GM21447 (cell line): Measurements from ENCODE around the gene TTLL10.

Experiments used
- ATAC-seq: cut with Tn5 transposase; IDR thresholded peaks from one replicate; pipeline ENCODE4 v1.9.1; 2021; ENCODE audit not compliant: unreplicated experiment

The TTLL10 gene

DNA sequence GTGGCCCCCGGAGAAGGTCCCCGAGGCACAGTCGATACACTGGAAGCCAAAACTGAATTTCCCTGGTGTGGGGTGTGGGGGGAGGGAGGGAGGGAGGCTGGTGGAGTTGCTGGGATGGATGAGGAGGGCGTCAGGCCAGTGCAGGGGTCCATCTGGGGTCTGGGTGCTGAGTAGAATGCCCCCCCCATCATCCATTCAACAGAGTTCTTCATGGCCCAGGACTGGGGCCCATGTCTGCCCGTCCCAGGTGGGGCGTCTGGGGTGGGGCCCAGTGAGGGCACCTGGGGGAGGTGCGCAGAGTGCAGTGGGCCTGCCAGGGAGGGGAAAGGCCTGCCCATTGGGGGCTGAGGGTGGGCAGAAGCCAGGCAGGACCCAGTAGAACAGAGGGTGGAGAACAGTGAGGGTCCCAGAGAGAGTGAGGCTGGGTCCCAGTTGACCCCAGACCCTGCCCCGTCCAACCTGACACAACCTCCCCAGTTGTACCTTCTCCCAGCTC lies 30.8 kb downstream of the TTLL10 start:
- no peak for ATAC-seq

- ATAC-seq, result no peak
Observed at GRCh38 chr1:1204998-1205768, 31.5 kb downstream of the TTLL10 start.

DNA sequence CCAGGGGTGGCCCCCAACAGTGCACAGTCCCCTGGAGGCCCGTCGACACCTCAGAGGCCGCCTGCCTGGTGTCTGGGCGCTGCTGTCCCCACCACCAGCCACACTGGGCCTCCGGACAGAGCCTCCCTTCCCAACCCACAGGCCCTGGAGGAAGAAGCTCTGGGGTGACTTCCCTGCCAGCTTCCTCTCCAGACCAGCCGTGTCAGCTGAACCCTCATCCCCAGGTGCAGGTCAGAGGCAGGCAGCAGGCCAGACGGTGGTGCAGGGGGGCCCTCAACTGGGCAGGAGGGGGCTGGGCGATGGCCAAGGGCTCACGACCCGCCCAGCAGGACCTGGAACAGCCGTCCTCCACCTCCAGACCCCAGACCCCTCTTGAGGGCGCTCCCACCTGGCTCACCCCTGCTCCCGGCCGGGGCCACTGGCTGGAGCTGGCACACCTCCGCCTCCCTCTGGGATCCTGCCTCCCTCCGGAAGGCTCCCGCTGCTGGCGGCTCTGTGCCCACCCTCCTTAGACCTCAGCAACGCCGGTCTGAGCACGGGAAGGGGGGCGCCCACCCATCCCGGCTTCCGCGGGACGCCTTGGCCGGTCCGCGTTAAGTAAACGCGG lies 32.2 kb downstream of the TTLL10 start:
- ATAC-seq, result no peak

GRCh38 chr1:1206376-1206965 lies 32.8 kb downstream of the TTLL10 start, which contains the start of gene TNFRSF18:
TSS of gene TNFRSF18 (minus strand) at chr1:1206592. CDS start at chr1:1206571, 21 bp downstream.
- ATAC-seq, result no peak

DNA sequence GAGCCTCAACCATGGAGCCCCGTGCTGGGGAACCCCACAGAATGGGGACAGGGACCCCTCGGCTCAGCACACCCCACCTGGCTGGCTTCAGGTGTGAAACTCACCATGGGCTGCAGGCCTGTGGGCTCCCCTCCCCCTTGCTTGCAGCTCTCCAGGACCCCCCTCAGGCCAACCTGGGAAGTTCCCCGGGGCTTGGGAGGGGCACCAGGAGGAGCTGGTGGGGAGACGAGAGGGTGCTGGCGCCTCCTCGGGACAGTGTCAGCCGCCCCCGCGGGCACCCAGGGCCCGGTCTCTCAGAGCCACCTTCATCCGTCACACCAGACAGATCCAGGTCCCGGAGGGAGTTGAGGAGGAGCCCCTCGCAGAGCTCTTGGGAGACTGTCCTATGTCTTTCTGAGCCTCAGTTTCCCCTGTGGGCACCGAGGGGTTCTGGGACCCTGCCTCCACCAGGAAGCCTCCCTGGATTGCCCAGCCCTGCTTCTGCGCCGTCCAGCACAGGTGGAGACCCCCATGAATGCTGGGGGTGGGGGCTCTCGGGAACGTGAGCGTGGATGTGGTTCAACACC lies 33.4 kb downstream of the TTLL10 start:
- no peak for ATAC-seq

GRCh38 chr1:1207571-1207892 lies 33.9 kb downstream of the TTLL10 start:
- no peak for ATAC-seq

GRCh38 chr1:1208713-1209433 lies 35.2 kb downstream of the TTLL10 start:
- no peak for ATAC-seq

DNA sequence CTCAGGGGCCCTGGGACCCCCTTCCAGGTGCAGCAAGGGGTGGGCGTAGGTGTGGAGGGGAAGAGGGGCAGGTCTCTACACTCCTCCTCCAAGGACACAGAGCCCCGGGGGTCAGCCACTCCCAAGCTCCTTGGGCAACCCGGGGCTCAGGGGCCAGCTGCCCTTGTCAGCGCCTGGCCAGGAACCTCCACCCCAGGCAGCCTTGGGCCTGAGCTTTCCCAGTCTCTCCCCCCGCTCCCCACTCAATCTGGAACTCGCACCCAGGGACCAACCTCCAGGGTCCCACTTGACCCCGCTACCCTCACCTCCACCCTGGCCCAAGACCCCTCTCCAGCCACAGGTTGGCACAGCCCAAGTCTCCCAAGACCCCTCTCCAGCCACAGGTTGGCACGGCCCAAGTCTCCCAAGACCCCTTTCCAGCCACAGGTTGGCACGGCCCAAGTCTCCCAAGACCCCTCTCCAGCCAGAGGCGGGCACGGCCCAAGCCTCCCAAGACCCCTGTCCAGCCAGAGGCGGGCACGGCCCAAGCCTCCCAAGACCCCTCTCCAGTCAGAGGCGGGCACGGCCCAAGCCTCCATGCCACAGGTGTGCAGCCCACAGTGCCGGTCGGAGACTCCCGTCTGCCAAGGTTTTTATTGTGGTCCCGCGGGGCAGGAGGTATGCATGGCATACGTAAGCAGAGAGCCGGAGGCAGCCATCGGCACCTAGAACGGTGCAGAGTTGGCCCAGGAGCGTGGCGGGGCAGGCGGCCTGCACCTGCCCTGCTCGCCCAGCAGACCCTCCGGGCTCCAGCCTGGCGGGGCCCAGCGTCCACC lies 37.3 kb downstream of the TTLL10 start:
- ATAC-seq, result no peak

DNA sequence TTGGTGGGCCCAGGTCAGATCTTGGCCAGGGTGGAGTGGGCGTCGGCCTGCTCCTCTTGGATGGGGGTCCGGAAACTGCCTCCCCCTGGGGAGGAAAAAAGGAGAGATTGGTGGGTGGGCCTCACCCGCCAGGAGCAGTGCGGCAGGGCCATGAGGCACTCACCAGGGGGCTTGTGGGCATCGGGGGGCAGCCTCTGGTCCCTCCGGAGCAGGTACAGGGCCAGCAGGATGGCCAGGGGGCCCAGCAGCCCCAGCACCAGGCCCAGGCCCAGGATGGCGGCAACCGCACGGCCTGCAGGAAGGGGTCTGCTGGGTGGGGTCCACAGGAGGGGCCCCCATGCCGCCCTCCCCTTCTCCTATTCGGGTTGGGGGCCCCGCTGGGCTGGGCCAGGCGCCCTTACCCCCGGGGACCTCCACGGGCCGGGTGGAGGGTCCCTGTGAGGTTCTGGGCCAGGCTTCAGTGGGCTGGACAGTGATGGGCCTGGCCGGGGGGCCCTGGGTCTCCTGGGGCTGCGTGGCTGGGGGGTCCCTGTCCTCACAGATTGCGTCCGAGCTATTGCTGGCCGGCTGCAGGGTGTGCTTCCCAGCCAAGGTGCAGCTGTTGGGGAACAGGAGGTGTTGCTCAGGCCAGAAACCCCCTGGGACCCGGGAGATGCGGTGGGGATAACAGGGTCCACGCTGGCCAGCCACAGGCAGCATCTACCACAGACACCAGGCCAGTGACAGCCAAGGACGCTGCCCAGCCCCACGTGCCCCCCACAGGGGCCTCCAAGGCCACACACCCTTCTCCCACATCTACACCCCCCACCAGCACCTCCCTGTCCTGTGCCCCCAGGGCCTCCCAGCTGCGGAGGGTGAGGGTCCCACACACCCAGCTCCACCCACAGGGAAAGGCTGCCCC lies 38.1 kb downstream of the TTLL10 start:
- no peak for ATAC-seq

DNA sequence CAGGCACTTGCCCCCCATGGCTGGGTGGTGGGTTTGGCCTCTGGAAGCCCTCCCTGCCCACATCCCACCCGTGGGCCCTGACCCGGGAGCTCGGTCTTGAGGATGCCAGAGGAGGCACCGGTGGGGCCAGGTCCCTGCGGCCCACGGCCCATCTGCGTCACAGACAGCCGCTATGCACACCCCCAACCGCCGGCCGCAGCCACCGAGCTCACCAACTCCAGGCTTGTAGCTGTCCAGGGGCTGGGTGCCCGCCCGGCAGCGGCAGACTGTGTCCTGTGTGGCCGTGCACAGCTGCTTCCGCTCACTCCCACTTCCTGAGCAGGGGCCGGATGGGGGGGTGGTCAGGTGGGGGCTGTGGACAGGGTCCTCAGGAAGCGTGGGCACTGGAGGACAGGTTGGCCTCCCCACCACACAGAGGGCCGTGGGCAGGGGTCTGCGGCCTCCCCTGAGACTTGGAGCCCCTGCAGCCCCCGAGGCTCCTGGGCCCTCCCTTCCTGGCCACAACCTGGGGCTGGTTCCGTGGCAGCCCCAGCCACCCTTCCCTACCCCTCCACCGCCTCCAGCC lies 39.2 kb downstream of the TTLL10 start:
- no peak for ATAC-seq

DNA sequence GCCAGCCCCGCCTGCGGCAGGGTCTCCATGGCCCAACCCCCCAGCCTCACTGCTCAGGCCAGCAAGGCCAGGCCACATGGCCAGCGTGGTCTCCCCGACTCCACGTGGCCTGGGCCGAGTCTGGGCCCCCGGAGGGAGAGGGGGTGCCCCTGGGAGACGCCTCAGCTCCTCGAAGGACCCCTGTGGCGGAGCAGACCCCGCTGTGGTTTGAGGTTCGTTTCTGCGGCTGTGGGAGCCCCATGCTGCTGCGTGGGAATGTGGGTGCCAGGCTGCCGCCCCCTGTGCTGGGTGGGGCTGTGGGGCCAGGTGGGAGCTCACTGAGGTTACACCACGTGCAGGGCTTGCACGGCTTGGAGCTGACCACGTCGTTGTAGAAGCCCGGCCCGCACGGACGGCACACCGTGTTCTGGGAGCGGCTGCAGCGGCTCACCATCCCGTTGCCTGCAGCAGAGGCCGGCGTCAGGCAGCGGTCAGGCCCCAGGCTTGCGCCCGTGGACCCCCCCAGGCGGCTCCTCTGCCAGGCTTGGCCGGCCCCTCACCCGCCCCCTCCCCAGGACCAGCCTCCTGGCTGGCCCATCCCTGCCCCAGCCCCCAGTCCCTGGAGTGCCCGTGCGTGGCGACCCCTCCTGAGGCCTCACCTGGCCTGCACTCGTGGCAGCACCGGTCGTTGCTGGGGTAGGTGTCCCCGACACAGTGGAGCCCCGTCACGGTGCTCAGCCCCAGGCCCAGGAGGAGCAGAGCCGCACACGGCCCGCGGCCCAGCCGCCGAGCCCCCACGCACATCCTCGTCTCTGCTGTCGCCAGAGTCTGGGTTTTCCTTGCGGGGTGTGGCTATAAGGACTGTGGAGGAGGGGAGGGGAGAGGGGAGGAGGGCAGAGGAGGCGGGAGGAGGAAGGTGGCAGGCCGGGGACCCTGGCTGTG lies 39.9 kb downstream of the TTLL10 start, which contains the start of gene TNFRSF4:
Gene TNFRSF4 (minus strand): TSS at position 809 of the 921 bp plus-strand sequence. CDS start 26 bp downstream, at position 783.
- ATAC-seq, result no peak

DNA sequence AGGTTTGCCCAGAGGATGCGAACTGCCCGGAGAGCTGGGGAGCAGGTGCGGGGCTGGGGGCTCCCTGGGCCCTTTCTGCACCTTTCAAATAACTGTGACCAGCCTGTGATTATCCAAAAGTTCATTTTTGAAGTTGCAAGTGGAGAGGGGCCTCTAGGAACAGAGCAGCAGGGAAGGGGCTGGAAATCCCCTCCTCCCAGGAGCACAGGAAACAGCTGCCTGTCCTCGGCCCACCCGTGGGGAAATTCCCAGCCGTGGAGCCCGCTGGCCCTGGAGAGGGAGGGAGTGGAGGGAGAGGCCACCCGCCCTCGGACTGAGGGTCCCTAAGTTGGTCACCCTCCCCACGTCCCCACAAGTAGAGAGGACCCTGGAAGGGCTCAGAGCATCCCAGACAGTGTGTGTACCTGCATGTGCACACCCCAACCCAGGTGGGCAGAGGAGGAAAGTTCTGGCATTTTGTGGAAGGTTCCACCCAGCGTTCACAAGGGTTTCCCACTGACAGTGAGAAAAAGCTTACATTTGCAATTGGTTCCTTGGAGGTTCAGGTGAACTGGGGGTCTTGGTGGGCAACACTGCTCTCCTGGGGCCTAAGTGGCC lies 41.5 kb downstream of the TTLL10 start:
- ATAC-seq, result no peak

DNA sequence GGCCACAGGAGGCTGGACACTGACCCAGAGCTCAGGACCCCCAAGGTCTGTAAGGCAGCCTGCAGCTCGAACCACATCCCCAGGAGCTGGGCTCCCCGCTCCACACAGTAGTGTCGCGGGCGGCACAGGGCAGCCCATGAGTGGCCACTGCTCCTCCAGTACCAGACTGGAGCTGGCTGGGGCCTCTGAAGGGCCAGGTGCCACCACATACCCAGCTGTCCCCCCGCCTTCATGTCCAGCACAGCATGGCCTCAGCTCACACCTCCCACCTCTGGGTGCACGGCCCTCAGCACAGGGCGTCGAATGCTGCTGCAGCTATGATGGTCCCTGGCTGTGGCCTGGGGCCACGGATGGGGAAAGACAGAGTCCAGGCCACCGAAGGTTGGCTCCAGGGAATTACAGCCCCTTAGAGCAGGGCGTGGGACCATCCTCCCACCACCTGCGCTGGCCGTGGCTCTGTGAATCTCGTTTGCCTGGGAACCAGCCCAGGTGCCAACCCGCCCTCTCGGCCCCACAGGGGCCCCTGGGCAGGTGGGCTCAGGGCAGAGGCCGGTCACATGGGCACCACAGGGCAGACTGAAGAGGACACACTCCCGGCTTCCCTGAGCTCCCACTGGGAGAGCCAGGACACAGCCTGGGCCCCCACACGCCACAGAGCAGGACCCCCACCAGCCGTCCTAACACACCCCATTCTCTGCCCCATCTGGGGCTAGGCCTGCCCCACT lies 42.4 kb downstream of the TTLL10 start:
- ATAC-seq, result no peak

GRCh38 chr1:1216770-1217620 lies 43.3 kb downstream of the TTLL10 start:
- ATAC-seq, result no peak

GRCh38 chr1:1217621-1218523 lies 44.2 kb downstream of the TTLL10 start:
- ATAC-seq, result no peak
